CD4-positive, alpha-beta T cell treated with Interleukin-6 at 100 ng/mL for 8 hours (primary cell): ENCODE data around the gene DEGS2.
"Not testable (repeated sequence)": the region's sequence is repeated elsewhere in the genome, so short reads cannot be mapped to it uniquely, and the experiment has no call there.

Experiments
- DNase-seq: peaks from one replicate; pipeline ENCODE4 v3.0.0-alpha.2; 2020; ENCODE audit warnings: mixed read lengths, low spot score

DEGS2 gene

DNA sequence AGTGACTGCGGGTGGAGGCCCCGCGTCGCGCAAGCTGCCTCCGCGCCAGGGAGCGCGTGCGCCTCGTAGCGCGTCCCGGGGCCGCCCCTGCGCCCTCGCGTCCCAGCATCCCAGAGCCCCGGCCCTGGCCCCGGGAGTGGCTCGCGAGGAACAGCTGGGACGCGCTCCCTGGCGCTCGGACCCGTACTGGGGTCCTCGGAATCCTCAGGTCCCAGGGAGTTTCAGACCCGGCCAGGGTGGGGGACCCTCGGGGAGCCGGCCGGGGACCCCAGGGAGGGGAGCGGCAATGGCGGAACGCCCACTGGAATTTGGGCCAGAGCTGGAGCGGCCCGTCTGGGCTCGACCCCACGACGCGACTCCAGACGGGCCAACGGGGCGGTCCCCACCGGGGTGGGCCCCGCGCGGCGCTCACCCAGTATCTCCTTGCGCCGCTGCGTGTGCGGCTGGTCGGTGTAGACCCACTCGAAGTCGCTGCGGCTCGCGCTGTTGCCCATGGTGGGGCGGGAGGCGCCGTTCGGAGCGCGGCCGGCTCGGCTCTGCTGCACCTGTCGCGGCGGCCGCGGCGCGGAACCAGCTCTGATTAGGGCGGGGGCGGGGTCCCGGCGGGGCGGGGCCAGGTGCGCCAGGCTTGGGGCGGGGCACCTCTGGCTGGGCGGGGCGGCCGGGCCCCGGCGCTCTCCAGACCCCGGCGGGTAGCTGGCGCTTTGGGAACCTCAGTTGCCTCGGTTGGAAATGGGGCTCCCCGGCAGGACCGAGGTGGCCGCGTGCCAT is at the start of gene DEGS2:
Gene DEGS2 (minus strand): TSS at position 552 of the 771 bp plus-strand sequence. CDS start 58 bp downstream, at position 494.
- DNase-seq, result peak; percentile 57

GRCh38 chr14:100208136-100208535 is 48.7 kb upstream of the DEGS2 start:
- not testable (repeated sequence) for DNase-seq

GRCh38 chr14:100207588-100207987 is 48.1 kb upstream of the DEGS2 start:
- DNase-seq, result not testable (repeated sequence)

DNA sequence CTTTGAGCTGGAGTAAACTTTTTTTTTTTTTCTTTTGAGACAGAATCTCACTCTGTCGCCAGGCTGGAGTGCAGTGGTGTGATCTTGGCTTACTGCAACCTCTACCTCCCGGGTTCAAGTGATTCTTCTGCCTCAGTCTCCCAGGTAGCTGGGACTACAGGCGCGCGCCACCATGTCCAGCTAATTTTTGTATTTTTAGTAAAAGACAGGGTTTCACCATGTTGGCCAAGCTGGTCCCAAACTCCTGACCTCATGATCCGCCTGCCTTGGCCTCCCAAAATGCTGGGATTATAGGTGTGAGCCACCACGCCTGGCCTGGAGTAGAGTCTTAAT is 45.4 kb upstream of the DEGS2 start:
- not testable (repeated sequence) for DNase-seq

- no peak for DNase-seq
Observed at GRCh38 chr14:100203962-100204834, 44.8 kb upstream of the DEGS2 start.

GRCh38 chr14:100203146-100203545 is 43.7 kb upstream of the DEGS2 start:
- no peak for DNase-seq

DNA sequence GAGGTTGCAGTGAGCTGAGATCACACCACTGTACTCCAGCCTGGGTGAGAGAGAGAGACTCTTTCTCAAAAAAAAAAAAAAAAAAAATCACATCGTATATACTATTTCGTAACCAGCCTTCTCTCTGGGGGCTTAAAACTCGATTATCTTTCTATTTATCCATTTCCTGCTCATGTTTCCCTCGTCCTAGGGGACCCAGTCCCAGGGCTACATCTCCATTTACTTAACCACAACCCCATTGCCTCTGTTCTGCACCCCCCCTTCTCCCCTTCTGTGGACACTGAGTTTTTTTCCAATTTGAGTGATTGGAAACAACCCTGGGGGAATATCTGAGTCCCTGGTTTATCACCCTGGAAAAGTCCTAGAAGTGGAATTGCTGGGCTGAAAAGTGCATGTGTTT is 43.3 kb upstream of the DEGS2 start:
- no peak for DNase-seq

- no peak for DNase-seq
Observed at GRCh38 chr14:100201701-100202100, 42.3 kb upstream of the DEGS2 start.

DNA sequence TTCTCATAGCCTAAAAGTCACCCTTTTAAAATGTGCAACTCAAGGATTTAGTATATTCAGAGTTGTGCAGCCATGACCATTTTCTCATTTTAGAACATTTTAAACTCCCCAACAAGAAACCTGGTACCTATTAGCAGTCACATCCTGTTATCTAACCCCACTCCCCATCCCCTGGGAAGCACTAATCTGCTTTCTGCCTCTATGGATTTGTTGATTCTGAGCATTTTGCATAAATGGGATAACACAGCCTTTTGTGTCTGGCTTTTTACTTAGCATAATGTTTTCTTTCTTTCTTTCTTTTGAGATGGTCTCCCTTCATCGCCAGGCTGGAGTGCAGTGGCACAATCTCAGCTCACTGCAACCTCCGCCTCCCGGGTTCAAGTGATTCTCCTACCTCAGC is 40.9 kb upstream of the DEGS2 start:
- DNase-seq, result no peak

DNA sequence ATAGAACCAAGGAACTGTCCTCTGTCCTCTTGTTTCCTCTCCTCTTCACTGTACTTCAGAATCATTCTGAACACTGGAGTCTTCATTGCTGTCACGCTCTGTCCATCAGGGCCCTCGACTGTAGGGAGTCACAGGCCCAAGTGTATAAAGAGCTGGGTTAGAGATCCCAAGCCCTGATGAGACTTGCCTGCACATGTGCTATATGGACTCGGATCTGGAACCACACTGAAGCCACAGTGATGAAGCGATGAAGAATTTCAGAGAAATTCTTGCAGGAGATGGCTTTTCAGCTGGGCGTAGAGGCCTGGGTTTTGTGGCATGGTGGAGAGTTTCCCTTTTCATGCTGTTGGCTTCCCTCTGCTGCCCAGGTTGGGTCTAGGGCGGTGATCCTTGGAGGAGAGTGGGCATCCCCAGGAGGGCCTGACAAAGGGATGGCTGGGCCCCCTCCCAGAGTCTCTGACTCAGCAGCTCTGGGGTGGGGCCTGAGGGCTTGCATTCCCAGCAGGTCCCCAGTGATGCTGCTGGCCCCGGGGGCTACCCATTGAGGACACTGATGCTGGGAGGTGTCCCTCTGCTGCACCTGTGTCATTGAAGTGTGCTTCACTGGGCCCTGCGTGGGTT is 39.9 kb upstream of the DEGS2 start:
- no peak for DNase-seq

DNA sequence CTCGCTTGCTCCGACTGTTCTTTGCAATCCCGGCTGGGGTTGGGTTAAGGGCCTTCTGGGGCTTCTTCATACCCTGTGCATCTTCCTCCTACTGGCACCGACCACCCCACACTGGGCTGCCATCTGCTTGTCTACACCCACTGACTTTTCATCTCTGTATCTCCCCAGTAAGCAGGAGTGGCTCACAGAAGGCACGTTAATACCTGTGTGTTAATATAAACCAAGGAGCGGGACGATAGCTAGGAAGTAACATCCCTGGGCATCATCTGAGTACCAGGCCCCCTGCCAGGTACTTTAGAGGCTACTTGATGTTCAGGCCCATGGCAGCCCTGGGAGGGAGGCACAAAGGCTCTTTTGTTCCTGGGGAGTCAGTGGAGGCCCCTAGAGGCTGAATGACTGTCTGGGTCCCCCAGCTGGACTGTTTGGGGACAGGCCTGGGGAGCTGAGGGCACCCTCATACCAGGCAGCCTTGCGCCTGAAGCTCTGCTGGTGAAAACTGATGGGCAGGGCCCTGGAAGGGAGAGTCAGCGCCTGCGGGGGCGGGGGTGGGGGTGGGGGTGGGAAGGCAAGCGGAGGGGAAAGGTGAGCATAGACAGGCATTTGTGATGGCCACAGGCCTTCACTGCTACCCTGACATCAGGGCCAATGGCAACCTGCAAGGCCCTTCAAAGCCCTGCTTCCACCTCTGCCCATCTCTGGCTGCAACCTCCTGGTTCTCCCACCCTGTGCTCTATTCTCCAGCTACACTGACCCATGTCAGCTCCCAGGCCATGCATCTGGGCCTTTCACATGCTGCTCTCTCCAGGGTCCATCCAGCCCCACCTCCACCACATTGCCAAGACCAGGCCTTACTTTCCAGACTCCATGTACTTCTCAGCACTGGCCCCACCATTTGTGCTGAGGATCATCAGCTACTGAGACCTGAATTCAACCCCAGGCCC is 34.2 kb upstream of the DEGS2 start:
- no peak for DNase-seq

DNA sequence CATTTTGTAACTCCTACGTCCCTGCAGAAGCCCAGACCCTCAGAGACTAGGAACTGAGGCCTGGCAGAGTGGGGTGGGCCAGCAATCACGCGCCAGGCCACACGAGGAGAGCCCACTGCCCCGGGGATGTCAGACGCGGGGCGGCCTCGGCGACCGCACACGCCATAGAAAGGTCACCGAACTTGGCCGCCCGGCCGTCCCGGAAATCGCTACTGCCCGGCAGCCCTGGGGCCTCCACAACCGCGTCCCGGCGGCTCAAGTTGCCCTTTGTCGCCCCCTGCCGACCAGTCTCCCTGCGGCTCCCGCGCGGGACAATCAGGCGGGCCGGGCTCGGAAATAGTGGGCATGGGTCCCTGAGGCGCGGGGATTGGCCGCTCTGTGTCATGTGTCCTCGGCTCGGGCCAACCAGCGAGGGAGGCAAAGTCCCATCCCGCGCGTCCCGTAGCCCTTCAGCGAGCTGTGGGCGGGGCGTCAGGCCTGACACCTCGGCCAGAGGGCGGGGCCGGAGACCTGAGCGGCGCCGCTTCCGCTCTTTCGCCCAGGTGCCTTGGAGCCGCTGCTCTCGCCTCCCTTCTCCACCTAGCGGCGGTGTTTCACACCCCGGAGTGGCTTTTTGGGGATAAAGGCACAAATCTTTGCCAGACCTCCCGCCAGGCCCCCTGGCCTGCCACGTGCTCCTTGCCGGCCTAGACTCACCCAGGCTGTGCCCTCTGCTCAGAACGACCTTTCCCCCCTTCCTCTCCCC is 33.4 kb upstream of the DEGS2 start:
- peak; percentile 100 for DNase-seq

GRCh38 chr14:100192250-100192671 is 32.8 kb upstream of the DEGS2 start:
- no peak for DNase-seq

DNA sequence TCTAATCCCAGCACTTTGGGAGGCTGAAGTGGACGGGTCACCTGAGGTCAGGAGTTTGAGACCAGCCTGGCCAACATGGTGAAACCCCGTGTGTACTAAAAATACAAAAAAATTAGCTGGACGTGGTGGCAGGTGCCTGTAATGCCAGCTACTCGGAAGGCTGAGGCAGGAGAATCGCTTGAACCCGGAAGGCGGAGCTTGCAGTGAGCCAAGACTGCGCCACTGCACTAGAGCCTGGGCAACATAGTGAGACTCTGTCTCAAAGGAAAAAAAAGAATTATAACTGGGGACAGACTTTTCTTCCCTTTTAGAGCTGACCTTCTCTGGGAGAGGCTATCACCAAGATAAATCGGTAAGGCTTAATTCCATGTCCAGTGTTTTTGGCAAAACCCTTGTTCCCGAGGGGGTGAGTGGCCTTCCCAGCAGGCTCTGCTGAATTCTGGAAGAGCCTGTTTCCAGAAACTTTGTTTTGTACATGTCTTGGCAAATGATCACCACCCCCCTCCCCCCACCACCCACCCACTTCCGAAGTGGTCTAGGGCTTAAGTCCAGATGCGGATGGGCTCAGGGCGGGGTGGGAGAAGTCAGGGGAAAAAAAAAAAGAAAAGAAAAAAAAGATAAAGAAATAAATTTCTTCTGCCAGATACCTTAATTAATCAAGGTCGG is 32.3 kb upstream of the DEGS2 start:
- DNase-seq, result no peak

GRCh38 chr14:100190126-100190525 is 30.7 kb upstream of the DEGS2 start:
- no peak for DNase-seq

DNA sequence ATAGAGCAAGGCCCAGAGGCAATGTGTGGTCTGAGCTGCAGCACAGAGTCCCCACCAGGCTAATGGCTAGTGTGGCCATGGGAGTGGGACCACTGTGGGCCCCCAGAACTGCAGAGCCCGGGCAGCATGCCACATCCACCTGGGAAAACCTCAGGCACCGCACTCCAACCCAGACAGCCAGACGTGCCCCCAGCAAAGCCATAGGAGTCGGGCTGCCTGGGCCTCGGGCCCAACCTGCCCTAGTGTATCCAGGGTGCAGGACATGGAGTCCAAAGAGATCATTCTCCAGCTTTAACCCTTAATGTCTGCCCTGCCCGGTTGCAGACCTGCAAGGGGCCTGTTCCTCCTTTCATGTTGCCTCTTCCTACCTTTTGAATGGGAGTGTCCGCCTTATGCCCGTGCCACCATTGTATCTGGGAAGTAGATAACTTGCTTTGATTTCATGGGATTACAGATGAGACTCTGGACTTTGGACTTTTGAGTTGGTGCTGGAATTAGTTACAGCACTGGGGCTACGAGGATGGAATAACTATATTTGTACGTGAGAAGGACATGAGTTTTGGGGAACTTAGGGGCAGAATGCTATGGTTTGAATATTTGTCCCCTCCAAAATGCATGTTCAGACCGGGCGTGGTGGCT is 29.1 kb upstream of the DEGS2 start:
- DNase-seq, result no peak

DNA sequence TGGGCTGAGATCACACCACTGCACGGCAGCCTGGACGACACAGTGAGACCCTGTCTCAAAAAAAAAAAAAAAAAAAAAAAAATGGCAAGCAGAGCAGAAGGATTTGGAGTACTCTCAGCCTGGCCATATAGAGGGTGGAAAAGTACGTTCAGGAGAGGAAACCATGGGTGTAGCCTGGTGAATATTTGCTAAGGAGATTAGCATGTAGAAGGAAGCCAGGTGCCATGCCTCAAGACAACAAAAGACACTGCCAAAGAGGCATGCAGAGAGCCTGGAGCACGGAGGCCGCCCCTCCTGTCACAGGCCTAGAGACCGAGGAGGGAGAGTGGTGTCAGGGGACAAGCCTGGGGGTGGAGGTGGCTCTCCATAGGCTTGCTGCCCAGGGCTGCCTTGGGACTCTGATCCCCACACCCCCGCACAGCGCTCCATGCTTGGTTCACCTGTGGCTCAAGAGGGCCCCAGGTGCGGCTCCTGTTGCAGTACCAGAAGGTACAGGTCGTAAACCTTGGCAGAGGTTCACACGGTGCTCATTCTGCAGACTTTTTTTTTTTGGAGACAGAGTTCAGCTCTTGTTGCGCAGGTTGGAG is 27.9 kb upstream of the DEGS2 start:
- no peak for DNase-seq

- not testable (repeated sequence) for DNase-seq
Observed at GRCh38 chr14:100181876-100182551, 22.6 kb upstream of the DEGS2 start.

GRCh38 chr14:100180671-100181070 is 21.2 kb upstream of the DEGS2 start:
- not testable (repeated sequence) for DNase-seq
